Adrenal gland (tissue), 5 donors: Measurements from ENCODE around the gene LCAT.

Experiments used
- POLR2A ChIP-seq, 2 donors: fragments of 450-650 bp; IDR thresholded peaks; one replicate each; pipeline ENCODE4 v1.6.1; 2017; ENCODE audit warnings: antibody characterized with exemption in 2 of 2, mild to moderate bottlenecking in 2 of 2, moderate library complexity in 1 of 2
- TF ChIP-seq, protein P1 (sequence below), 6 experiments: fragments of 450-650 bp in 4 of 6; fragments of 200-600 bp in 2 of 6; sonication (generic) in 1 of 6; IDR thresholded peaks; 1 replicate in 5 of 6; 2 replicates in 1 of 6; pipeline versions ENCODE4 v1.5.1 to v1.8.0; 2016 to 2021; ENCODE audit warnings: antibody characterized with exemption in 6 of 6, mild to moderate bottlenecking in 2 of 6, moderate library complexity in 1 of 6
- donor health status: DM: no; HTN: no; CAD: no.

DNA sequence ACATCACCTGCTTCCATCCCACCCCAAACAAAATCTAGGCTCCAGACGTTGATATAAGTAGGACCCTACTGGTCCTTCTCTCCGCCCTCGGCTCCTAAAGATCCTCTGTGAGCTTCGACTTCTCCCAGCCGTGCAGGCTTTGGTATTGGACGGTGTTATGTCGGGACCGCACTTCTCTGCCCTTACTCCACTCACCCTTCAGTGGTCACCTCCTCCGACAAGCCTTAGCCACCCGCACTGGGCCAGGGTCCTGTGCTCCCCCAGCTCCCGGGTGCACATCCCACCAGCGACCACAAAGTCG is 8.9 kb downstream of the LCAT start:
- no peak for TF ChIP-seq POLR2A (IDR thresholded peaks at IDR 0.05)
- TF ChIP-seq, protein P1, sequence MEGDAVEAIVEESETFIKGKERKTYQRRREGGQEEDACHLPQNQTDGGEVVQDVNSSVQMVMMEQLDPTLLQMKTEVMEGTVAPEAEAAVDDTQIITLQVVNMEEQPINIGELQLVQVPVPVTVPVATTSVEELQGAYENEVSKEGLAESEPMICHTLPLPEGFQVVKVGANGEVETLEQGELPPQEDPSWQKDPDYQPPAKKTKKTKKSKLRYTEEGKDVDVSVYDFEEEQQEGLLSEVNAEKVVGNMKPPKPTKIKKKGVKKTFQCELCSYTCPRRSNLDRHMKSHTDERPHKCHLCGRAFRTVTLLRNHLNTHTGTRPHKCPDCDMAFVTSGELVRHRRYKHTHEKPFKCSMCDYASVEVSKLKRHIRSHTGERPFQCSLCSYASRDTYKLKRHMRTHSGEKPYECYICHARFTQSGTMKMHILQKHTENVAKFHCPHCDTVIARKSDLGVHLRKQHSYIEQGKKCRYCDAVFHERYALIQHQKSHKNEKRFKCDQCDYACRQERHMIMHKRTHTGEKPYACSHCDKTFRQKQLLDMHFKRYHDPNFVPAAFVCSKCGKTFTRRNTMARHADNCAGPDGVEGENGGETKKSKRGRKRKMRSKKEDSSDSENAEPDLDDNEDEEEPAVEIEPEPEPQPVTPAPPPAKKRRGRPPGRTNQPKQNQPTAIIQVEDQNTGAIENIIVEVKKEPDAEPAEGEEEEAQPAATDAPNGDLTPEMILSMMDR (IDR thresholded peaks at IDR 0.05): no peak
